Uterus (tissue), 4 donors: ENCODE measurements around the gene SLC8A1. TPM values are rescaled to one million over a fixed set of nuclear protein-coding genes. Genes with fewer than 3 reads are reported as not detected.

Experiments
- DNase-seq, 2 donors: peaks; one replicate each; pipeline ENCODE4 v3.0.0-alpha.2; 2019 to 2020
- H3K27ac ChIP-seq, 2 donors: fragments of 200-600 bp; sonication (generic); 1 replicate in 1 of 2; 2 replicates in 1 of 2; pipeline ENCODE4 v1.5.1; 2016 to 2018
- H3K27me3 ChIP-seq, 2 donors: fragments of 200-600 bp; sonication (generic); one replicate each; pipeline ENCODE4 v1.5.1; 2018 to 2019; ENCODE audit warnings: control low read depth in 1 of 2
- H3K36me3 ChIP-seq, 2 donors: fragments of 200-600 bp; sonication (generic); one replicate each; pipeline ENCODE4 v1.5.1; 2019; ENCODE audit warnings: control low read depth in 1 of 2
- H3K4me1 ChIP-seq, 2 donors: fragments of 200-600 bp; sonication (generic); one replicate each; pipeline ENCODE4 v1.5.1; 2018 to 2019; ENCODE audit warnings: control low read depth in 1 of 2
- H3K4me3 ChIP-seq, 2 donors: fragments of 200-600 bp; sonication (generic); 1 replicate in 1 of 2; 2 replicates in 1 of 2; pipeline ENCODE4 v1.5.1; 2018 to 2019; ENCODE audit warnings: mild to moderate bottlenecking in 1 of 2
- H3K9me3 ChIP-seq, 2 donors: fragments of 200-600 bp; sonication (generic); one replicate each; pipeline ENCODE4 v1.5.1; 2019; ENCODE audit warnings: control low read depth in 1 of 2
- CTCF ChIP-seq, 4 experiments: fragments of 200-600 bp in 2 of 4; fragments of 450-650 bp in 2 of 4; sonication (generic) in 2 of 4; IDR thresholded peaks; one replicate each; pipeline ENCODE4 v1.5.1; 2016 to 2019; ENCODE audit warnings: antibody characterized with exemption in 4 of 4, mild to moderate bottlenecking in 2 of 4, moderate library complexity in 1 of 4
- POLR2A ChIP-seq, 2 donors: fragments of 450-650 bp; IDR thresholded peaks; one replicate each; pipeline ENCODE4 v1.6.1; 2016; ENCODE audit warnings: antibody characterized with exemption in 2 of 2, mild to moderate bottlenecking in 1 of 2, moderate library complexity in 1 of 2
- intact Hi-C: fragments of 100-400 bp; cut with DNase I; formaldehyde crosslinking; loops from one replicate; pipeline ENCODE4 v1.15.1; 2023; ENCODE audit warnings: low total_unique reads
- total RNA-seq, 4 donors: library from RNA; depleted of rRNA in 3 of 4; stranded (reverse); fragments of >200 nt in 3 of 4; gene quantifications; one replicate each; pipeline versions ENCODE4 v1.1.0 to v1.2.4, GENCODE V29; 2014 to 2023
- donor health status: DM: yes; HTN: yes; CAD: no.

SLC8A1 gene
- total RNA-seq, 4 donors from 2014 or later, result 61.2 to 257 (median 140) TPM

GRCh38 chr2:40388161-40388560 is 63.7 kb downstream of the SLC8A1 start:
- Histone ChIP-seq H3K36me3 (no peaks in the 10 kb centered on the region), H3K27me3 (no peaks in the 10 kb centered on the region), H3K4me3 (no peak overlapping the region), H3K27ac (no peak overlapping the region), H3K9me3 (no peaks in the 10 kb centered on the region), H3K4me1 (no peaks in the 10 kb centered on the region)
- no peak for DNase-seq
- no peak for TF ChIP-seq CTCF (IDR thresholded peaks at IDR 0.05)
- TF ChIP-seq POLR2A (IDR thresholded peaks at IDR 0.05), result no peak
- intact Hi-C loops, result no loop called here

- Histone ChIP-seq H3K27ac (no peak overlapping the region), H3K4me3 (no peak overlapping the region), H3K36me3 (no peaks in the 10 kb centered on the region), H3K4me1 (no peaks in the 10 kb centered on the region), H3K9me3 (no peaks in the 10 kb centered on the region), H3K27me3 (no peaks in the 10 kb centered on the region)
- intact Hi-C loops, result no loop called here
- no peak for TF ChIP-seq POLR2A (IDR thresholded peaks at IDR 0.05)
- no peak for TF ChIP-seq CTCF (IDR thresholded peaks at IDR 0.05)
- DNase-seq, result no peak
Measured at GRCh38 chr2:40386177-40386576, 65.7 kb downstream of the SLC8A1 start.

GRCh38 chr2:40384714-40385113 is 67.2 kb downstream of the SLC8A1 start:
- DNase-seq, result no peak
- no peak overlapping the region for H3K4me3 ChIP-seq
- H3K27ac ChIP-seq, result peak overlapping the region in 1 of 2 donors; percentile 1
- TF ChIP-seq CTCF (IDR thresholded peaks at IDR 0.05) (no peak), POLR2A (IDR thresholded peaks at IDR 0.05) (no peak)
- no peaks in the 10 kb centered on the region for H3K36me3 ChIP-seq
- H3K27me3 ChIP-seq, result no peaks in the 10 kb centered on the region
- H3K9me3 ChIP-seq, result no peaks in the 10 kb centered on the region
- no peaks in the 10 kb centered on the region for H3K4me1 ChIP-seq
- intact Hi-C loops, result no loop called here

GRCh38 chr2:40384233-40384632 is 67.7 kb downstream of the SLC8A1 start:
- intact Hi-C loops, result no loop called here
- H3K27me3 ChIP-seq, result no peaks in the 10 kb centered on the region
- no peaks in the 10 kb centered on the region for H3K9me3 ChIP-seq
- H3K36me3 ChIP-seq, result no peaks in the 10 kb centered on the region
- H3K4me1 ChIP-seq, result no peaks in the 10 kb centered on the region
- H3K4me3 ChIP-seq, result no peak overlapping the region
- no peak for DNase-seq
- H3K27ac ChIP-seq, result peak overlapping the region in 1 of 2 donors; percentile 1
- TF ChIP-seq POLR2A (IDR thresholded peaks at IDR 0.05) (no peak), CTCF (IDR thresholded peaks at IDR 0.05) (no peak)

- no peaks in the 10 kb centered on the region for H3K36me3 ChIP-seq
- TF ChIP-seq POLR2A (IDR thresholded peaks at IDR 0.05) (no peak), CTCF (IDR thresholded peaks at IDR 0.05) (no peak)
- intact Hi-C loops, result no loop called here
- peak overlapping the region; percentile 77 to 85 for H3K27ac ChIP-seq
- H3K4me3 ChIP-seq, result no peak overlapping the region
- no peaks in the 10 kb centered on the region for H3K9me3 ChIP-seq
- H3K27me3 ChIP-seq, result no peaks in the 10 kb centered on the region
- H3K4me1 ChIP-seq, result no peaks in the 10 kb centered on the region
- DNase-seq, result peak in 1 of 2 donors; percentile 68
Measured at GRCh38 chr2:40380721-40381120, 71.2 kb downstream of the SLC8A1 start.
